Epithelial cell of alveolus of lung (primary cell): ENCODE results near the gene CHMP5. TPM values are rescaled to one million over a fixed set of nuclear protein-coding genes. Genes with fewer than 3 reads are reported as not detected.

ENCODE experiments used
- total RNA-seq: library from RNA; depleted of rRNA; stranded (reverse); fragments of >200 nt; gene quantifications from 2 replicates; pipeline ENCODE4 v1.2.1, GENCODE V29; 2015

The CHMP5 gene
- 58.4 and 61.3 TPM in 2 replicates for total RNA-seq

DNA sequence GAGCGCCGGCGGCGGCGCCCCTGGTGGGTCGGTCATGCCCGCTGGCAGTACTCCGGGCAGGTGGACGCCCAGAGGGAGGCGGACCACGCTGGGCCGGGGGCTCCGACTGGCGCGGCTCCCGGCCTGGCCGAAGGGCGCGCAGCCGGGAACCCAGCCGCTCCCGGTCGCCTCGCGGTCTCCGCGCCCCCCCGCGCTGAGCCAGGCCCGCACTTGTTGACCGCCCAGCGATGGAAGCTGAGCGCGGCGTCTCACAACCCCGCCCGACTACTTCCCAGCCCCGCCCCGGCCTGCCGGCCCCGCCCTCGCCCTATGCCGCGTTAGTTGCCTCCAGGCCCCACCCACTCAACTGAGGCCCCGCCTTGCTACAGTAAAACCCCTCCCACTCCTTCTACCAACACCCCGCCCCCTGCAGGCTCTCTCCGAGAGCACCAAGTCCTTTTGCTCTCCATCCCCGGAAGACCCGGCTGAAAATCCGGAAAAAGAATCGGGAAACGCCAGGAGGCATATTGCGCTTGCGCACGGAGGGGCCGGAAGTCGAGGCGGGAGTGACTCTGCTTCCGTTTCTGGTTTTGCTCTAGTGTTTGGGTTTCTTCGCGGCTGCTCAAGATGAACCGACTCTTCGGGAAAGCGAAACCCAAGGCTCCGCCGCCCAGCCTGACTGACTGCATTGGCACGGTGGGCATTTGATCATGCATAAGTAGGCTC is at the start of gene CHMP5, which contains the start of gene BAG1:
Gene CHMP5, plus strand, starts transcription at position 577 of the 705 bp plus-strand sequence. Its CDS starts 30 bp downstream, at position 607.
Gene BAG1, minus strand, starts transcription at position 236 of the 705 bp plus-strand sequence.

DNA sequence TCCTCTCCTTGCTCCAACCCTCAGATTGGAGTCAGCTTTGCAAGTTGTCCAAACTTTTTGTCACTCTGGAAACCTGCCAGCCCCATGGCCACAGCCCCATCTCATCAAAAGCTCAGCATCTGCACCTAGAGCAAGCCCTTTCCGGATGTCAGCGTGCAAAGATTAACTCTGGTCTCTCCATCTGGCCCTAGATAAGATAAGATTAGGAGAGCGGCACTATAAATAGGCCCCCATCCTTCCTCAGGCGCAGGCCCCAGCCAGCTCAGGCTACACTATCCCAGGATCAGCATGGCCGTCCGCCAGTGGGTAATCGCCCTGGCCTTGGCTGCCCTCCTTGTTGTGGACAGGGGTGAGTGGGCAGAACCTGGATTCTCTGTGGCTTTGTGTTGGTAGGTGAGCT is 24.9 kb upstream of the CHMP5 start, which contains the start of gene SPINK4:
Gene SPINK4, plus strand, starts transcription at position 247 of the 400 bp plus-strand sequence. Its CDS starts 42 bp downstream, at position 289.

DNA sequence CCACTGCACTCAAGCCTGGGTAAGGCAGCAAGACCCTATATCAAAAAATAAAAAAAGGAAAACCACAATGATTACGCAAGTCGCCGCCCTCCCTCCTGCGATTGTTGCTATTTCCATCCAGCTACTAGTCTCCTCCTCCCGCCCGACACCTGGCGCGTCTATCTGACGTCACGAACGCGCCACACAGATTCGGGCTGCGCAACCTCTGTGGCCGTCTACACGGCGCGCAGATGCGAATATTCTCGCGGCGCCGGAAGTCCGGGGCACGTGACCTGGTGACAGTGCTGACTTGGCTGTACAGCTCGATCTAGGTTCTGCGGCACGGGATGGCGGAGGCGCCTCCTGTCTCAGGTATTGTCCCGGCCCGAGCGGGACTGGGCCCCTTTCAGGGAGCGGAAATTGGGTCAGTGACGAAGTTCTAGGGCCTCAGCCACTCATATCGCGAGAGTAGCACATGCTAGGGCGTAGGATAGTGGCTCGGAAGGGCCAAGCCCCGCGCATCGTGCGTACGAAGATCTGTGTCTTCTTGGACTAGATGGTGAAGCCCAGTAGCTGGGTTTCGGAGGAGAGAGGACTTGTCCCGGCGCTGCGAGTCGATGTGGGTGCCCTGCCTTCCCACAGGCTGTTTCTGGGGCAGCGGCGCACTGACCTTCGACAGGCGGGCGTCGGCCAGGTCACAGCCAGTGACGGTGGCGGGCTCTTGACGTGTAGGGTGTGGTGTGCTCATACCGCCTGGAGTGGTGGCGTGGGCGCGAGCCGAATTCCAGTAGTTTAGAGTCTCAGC is 25.6 kb downstream of the CHMP5 start, which contains the start of gene NFX1:
Gene NFX1, plus strand, starts transcription at position 270 of the 784 bp plus-strand sequence. Its CDS starts 57 bp downstream, at position 327.

Other genes starting within 250 kb of the CHMP5 start
- gene DNAJA1, start 239.8 kb upstream of the CHMP5 start, total RNA-seq = 98.1 and 149 TPM in 2 replicates
- 18.2 and 18.6 TPM in 2 replicates for gene SMU1, start 188.4 kb upstream of the CHMP5 start, total RNA-seq
- 80.2 and 111 TPM in 2 replicates for gene B4GALT1, start 97.7 kb upstream of the CHMP5 start, total RNA-seq
- gene SPINK4, start 24.9 kb upstream of the CHMP5 start, total RNA-seq = not detected in 2 replicates
- 26.2 and 29.5 TPM in 2 replicates for gene BAG1, start 341 bp upstream of the CHMP5 start, total RNA-seq
- gene NFX1, start 25.5 kb downstream of the CHMP5 start, total RNA-seq = 14.2 and 18.8 TPM in 2 replicates
- not detected in 2 replicates for gene AQP7, start 137.5 kb downstream of the CHMP5 start, total RNA-seq
- gene AQP3, start 182.5 kb downstream of the CHMP5 start, total RNA-seq = 1.3 and 17.7 TPM in 2 replicates
- gene NOL6, start 208.9 kb downstream of the CHMP5 start, total RNA-seq = 12.3 and 25.7 TPM in 2 replicates